Gastroesophageal sphincter (tissue), 3 donors: ENCODE data around the gene CHD6.

Experiments used
- CTCF ChIP-seq, 4 experiments: fragments of 200-600 bp in 2 of 4; fragments of 450-650 bp in 2 of 4; sonication (generic) in 1 of 4; IDR thresholded peaks; one replicate each; pipeline ENCODE4 v1.5.1; 2017 to 2019; ENCODE audit warnings: antibody characterized with exemption in 4 of 4, mild to moderate bottlenecking in 2 of 4, moderate library complexity in 2 of 4
- POLR2AphosphoS5 ChIP-seq: sonication (generic); formaldehyde crosslinking; IDR thresholded peaks from one replicate; pipeline ENCODE4 v1.6.1; 2017; ENCODE audit warnings: antibody characterized with exemption

GRCh38 chr20:41604002-41604401 lies 14.2 kb downstream of the CHD6 start:
- no peak for TF ChIP-seq POLR2AphosphoS5
- no peak for TF ChIP-seq CTCF (IDR thresholded peaks at IDR 0.05)
